RWPE1 (cell line): ENCODE measurements around the gene FNDC3A.

Experiments
- CTCF ChIA-PET: fragments of 350-600 bp; sonication (Branson Sonifier 250); formaldehyde crosslinking; extraction: SDS; loops from one replicate; lab custom pipeline; 2021; lab: Yijun Ruan, JAX
- POLR2A ChIA-PET: fragments of 400-600 bp; formaldehyde crosslinking; extraction: SDS; loops from one replicate; lab custom pipeline; 2020; ENCODE audit warnings: antibody characterized with exemption; ENCODE audit not compliant: low non-redundant PET; lab: Yijun Ruan, JAX
- DNase-seq: peaks from one replicate; pipeline ENCODE4 v3.0.0; 2012; ENCODE audit warnings: low spot score
- H3K27ac ChIP-seq: fragments of 450-650 bp; 2 replicates; pipeline ENCODE4 v1.5.1; 2017
- TF ChIP-seq, protein P1 (sequence below): fragments of 450-650 bp; conservative IDR thresholded peaks from 2 replicates; pipeline ENCODE4 v1.5.1; 2017; ENCODE audit warnings: low read depth, mild to moderate bottlenecking

The FNDC3A gene

DNA sequence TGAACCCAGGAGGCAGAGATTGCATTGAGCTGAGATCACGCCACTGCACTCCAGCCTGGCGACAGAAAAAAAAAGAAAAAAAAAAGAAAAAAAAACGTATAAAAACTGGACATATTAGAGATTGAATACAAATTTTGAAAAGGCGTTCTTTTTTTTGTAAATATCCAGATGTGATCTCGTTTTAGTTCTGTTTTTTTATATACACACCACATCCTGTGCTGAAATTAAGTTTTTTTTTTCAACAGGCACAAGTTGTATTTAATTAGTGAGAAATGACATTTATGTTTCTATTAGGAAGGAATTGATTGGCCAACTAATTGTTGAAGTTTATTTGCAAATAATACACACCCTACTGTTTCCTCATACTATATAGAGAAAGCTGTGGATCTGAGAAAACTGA lies 275.6 kb downstream of the FNDC3A start:
- ChIA-PET CTCF (interaction anchor here (1.4 kb wide), 1 partner anchor 30 kb away, joined by 5 read pairs; no protein-coding TSS in a partner anchor), POLR2A (no interaction called here)
- TF ChIP-seq, protein P1, sequence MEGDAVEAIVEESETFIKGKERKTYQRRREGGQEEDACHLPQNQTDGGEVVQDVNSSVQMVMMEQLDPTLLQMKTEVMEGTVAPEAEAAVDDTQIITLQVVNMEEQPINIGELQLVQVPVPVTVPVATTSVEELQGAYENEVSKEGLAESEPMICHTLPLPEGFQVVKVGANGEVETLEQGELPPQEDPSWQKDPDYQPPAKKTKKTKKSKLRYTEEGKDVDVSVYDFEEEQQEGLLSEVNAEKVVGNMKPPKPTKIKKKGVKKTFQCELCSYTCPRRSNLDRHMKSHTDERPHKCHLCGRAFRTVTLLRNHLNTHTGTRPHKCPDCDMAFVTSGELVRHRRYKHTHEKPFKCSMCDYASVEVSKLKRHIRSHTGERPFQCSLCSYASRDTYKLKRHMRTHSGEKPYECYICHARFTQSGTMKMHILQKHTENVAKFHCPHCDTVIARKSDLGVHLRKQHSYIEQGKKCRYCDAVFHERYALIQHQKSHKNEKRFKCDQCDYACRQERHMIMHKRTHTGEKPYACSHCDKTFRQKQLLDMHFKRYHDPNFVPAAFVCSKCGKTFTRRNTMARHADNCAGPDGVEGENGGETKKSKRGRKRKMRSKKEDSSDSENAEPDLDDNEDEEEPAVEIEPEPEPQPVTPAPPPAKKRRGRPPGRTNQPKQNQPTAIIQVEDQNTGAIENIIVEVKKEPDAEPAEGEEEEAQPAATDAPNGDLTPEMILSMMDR, result no peak
- no peak overlapping the region for H3K27ac ChIP-seq
- no peak for DNase-seq

DNA sequence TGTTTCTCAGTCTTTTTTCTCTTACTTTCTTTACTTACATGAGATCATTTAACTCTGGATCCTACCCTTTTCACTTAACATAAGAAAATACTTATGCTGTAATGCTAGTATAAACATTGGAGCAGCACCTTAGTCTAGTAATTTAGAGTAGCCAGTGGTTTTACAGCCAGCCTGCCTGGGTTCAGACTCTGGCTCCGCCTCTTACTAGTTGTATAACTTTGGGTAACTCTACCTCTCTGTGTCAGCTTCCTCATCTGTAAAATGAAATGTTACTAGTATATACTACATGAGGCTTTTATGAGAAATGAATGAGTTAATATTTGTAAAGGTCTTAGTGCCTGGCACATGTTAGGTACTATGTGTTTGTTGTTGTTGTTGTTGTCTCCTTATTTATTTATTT lies 277.6 kb downstream of the FNDC3A start:
- POLR2A ChIA-PET, result no interaction called here
- CTCF ChIA-PET, result no interaction called here
- no peak overlapping the region for H3K27ac ChIP-seq
- TF ChIP-seq, protein P1, result no peak
- DNase-seq, result no peak

DNA sequence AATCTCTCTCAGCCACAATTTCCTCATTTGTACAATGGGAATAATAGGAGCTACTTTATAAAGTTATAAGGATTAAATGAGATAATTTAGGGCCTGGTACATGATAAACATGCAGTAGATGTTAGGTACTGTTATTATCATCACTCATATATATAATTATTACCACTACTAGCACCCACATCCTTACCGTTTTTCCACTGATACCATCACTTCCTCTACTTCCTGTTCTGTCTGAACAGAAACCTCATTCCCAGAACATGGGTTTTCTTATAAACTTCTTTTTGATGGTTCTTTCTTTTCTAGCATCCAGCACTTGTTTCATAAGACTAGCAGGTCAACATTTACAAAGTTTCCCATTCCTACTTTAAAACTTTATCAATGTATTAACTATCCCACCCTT lies 278.3 kb downstream of the FNDC3A start:
- ChIA-PET POLR2A (no interaction called here), CTCF (no interaction called here)
- no peak overlapping the region for H3K27ac ChIP-seq
- DNase-seq, result no peak
- TF ChIP-seq, protein P1, result no peak

DNA sequence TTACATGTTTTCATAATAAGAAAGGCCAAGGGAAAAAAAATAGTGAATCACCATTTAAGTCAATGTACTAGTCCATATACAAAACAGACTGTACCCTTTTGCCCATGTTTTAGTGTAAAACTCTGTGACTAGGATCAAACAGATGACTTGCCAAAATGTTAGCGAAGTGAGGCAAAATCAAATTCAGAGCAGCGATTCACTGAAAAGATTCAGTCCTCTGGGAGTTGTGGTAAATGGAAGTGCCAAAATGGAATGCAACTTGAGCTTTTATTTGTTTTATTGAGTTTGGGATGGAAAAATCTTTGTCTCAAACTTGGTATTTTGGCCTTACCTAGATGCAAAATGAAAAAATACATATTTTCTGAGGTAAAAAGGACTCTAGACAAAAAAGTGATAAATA lies 281.1 kb downstream of the FNDC3A start:
- ChIA-PET CTCF (no interaction called here), POLR2A (no interaction called here)

DNA sequence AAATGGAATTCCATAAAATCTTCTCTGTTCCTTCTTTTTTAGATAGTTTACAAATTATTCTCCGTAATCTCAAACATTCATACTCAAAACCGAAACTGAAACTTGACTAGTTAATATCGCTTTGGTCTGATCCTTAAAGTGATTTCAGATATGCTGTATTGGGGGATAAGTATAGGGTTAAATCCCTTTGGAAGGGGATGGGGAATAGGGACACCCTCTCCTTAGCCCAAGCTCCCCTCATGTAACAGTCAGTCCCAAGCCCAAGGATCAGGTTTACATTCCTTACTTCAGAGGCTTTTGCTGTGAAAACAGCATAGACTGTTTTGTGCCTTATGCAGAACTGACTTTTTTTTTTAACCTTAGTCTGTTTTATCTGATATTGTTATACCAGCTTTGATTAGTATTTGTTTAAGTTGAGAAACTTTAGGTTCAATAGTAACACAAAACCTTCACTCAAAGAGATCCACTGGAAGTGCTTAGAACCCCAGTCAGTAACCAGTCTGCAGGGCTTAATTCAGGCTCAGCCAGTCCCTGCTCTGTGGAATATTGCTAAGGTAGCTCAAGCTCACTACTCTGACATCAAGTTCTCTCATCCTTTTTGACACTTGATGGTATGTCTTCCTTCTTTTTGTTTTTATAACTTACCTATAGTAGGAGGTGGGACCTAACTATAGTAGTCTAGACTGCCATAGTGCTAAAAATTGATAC lies 282.5 kb downstream of the FNDC3A start:
- POLR2A ChIA-PET, result no interaction called here
- CTCF ChIA-PET, result no interaction called here
- TF ChIP-seq, protein P1, result no peak
- no peak for DNase-seq
- no peak overlapping the region for H3K27ac ChIP-seq

More for the DNA sequence above, 281.1 kb downstream of the FNDC3A start:
- TF ChIP-seq, protein P1, result no peak
- no peak for DNase-seq
- H3K27ac ChIP-seq, result no peak overlapping the region
